ENCODE data around the gene ATP6V0C.

The ATP6V0C gene

DNA sequence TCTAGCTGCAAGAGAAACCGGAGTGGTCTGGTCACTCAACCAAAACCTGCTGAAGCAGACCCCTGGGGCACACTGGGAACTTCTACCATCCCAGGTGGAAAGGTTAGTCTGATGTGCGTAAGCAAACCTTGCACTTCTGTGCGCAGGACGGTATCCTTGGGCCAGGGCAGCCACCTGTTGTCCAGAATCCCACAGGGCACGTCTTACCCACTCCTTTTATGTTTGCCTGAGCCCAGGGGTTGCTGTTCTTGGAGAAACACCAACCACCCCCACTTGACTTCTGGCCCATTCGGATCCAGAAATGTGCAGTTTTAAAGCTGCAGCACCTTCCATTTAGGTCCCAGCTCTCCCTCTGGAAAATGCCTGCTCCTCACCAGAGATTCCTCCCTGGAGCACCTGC is 20.1 kb upstream of the ATP6V0C start:
- no peak for DNase-seq

DNA sequence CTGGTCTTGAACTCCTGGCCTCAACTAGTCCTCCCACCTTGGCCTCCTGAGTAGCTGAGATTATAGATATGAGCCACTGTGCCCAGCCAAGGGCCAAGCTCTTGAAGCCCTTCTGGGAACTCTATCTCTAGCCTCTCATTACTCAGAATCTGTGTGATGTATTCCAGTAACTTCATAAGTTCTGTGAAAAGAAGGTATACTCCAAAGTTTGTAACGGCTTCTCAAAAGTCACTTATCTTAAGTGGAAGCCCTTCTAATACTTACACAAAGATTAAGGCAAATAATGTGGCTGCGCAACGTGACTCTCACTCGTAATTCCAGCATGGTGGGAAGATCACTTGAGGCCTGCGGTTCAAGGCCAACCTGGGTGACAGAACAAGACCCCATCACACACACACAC is 19.1 kb upstream of the ATP6V0C start:
- no peak for DNase-seq

DNA sequence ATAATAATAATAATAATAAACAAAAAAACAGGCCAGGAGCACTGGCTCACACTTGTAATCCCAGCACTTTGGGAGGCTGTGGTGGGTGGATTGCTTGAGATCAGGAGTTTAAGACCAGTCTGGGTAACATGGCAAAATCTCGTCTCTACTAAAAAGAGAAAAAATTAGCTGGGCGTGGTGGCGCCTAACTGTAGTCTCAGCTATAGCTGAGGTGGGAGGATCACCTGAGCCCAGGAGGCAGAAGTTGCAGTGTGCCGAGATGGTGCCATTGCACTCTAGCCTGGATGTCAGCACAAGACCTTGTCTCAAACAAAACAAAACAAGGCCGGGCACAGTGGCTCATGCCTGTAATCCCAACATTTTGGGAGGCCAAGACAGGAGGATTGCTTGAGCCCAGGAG is 18.7 kb upstream of the ATP6V0C start:
- no peak for DNase-seq

DNA sequence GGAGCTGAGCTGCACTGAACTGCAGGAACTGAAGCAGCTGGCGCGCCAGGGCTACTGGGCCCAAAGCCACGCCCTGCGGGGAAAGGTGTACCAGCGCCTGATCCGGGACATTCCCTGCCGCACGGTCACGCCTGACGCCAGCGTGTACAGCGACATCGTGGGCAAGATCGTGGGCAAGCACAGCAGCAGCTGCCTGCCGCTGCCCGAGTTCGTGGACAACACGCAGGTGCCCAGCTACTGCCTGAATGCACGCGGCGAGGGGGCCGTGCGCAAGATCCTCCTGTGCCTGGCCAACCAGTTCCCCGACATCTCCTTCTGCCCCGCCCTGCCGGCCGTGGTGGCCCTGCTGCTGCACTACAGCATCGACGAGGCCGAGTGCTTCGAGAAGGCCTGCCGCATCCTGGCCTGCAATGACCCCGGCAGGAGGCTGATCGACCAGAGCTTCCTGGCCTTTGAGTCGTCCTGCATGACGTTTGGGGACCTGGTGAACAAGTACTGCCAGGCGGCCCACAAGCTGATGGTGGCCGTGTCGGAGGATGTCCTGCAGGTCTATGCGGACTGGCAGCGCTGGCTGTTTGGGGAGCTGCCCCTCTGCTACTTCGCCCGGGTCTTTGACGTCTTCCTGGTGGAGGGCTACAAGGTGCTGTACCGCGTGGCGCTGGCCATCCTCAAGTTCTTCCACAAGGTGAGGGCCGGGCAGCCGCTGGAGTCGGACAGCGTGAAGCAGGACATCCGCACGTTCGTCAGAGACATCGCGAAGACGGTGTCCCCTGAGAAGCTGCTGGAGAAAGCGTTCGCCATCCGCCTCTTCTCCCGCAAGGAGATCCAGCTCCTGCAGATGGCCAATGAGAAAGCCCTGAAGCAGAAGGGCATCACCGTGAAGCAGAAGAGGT is 17.3 kb upstream of the ATP6V0C start:
- DNase-seq = no peak

DNA sequence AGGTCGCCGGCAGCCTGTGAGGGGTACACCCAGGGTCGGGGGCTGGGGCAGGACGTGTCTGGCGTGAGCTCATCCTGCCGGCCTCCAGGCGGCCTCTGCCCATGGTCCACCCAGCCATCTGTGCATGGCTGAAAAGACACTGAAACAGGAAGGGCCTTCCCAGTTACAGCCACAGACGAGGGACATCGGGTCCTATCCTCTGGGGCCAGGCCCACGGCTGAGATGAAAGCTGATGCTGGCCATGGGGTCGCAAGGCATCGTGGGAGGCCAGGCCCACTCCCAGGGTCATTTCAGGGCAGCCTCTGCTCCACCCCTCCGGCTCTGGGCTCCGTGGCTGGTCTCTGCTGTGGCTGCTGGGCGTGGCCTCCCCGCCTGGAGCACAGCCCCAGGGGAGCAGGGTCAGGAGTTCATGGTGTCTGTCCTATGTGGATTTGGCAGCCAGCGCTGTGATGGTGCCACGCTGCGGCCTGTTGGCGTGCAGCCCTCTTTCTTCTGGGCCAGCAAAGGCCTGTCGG is 16.6 kb upstream of the ATP6V0C start:
- no peak for DNase-seq

DNA sequence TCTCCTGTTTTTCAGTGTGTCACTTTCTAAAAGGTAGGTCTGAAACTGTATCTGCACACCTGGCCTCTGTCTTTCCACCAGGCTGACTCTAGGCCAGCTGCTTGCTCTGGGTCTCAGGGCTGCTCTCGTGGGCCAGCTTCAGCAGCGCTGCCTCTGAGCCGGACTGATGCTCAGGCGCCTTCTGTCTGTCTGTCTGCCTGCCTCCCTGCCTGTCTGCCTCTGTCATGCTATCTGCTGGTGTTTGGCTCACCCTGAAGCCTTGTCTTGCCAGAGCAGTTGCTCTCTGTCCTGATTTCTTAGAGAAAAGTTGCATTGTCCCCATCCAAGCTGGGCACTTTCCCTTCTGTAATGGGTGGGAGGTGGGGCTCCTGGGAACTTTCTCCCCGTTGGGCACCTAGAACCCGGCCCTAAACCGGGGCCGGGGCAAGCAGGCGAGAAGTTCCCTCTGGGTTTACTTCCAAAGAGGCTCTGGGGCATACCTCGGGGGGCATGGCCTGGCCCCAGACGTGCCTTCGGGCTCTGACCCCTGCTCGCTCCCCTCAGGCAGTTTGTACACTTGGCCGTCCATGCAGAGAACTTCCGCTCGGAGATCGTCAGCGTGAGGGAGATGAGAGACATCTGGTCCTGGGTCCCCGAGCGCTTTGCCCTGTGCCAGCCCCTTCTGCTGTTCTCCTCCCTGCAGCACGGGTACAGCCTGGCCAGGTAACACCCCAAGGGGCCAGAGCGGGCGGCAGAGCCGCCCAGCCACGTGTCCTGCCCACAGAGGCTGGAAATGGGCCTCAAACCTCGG is 15.9 kb upstream of the ATP6V0C start:
- no peak for DNase-seq

DNA sequence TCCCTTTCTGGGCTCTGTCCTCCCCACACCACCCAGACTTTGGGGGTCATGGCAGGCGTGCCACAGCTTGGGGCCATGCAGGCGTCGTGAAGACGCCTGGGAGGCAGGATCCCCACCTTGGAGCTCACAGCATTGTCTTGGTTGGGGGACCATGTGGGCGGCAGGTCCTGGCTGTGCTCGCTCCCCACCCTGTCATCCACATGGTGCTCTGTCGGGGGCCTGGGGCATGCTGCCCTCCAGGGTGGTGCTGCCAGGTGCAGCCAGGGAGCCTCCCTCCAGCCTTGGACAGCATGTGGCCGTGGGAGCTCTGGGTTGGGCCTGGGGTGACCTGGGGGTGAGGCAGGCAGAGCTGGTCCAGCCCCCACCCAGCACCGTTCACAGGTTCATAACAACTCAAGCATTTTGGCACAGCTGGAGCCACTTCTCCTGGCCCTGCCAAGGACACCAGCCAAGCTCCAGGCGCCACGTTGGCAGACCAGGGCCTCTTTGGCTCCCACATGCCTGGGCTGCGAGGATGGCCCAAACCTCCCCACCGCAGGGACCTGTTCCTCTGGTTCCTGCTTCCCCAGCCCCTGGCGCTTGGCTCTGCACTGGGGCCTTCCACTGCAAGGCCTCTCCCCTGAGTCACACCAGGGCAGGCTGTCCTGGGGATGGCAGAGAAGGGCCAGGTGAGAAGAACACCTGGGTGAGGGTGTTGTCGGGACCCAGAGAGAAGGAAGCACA is 15.1 kb upstream of the ATP6V0C start:
- DNase-seq = no peak

DNA sequence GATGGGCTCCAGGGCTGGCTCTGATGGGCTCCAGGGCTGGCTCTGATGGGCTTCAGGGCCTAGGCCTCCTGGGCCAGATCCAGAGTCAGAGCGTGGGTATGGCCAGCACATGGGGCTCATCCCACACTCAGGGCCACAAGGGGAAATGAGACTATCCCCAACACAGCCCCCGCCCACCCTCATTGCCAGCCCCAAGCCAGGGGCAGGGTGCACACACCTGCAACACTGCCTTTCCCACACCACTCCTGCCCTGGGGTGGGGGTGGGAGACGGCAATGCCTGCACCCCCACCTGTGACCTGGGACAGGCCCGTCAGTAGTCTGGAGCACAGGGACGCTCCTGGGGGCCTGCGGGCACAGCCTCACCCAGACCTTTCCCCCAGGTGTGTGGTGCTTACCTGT is 14.3 kb upstream of the ATP6V0C start:
- no peak for DNase-seq

DNA sequence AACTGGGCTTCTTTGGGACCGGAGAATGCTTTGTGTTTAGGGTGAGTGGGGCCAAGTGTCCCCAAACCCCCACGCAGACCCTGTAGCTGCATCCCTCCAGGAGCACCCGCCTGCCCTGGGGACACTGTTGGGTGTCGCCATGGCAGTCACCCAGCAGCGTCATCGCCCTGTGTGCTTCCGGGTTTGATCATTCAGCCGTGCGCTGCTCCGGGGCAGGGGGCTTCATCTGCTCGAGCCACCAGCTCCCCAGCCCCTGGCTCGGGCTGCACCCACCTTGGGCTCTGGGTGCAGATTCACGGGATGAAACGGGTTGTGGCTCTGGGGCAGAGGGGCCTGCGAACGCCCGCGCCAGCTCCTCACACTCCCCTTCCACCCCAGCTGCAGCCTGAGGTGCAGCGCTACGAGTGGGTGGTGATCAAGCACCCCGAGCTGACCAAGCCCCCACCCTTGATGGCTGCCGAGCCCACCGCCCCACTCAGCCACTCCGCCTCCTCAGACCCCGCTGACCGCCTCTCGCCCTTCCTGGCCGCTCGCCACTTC is 13.8 kb upstream of the ATP6V0C start:
- no peak for DNase-seq

DNA sequence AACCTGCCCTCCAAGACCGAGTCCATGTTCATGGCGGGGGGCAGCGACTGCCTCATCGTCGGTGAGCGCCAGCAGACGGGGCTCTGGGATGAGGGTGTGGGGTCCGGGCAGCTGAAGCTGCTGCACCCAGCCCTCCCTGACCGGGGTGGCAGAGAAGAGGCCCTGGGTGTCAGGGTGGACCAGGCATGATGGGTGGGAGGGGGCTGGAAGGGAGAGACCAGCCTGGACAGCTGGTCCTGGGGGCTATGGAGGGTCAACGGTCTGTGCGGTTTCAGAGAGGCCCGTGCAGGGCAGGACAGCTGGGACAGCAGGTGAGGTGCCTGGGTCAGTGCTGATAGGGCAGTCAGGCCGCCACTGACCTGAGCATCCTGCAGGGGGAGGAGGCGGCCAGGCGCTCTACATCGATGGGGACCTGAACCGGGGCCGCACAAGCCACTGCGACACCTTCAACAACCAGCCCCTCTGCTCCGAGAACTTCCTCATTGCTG is 13.3 kb upstream of the ATP6V0C start:
- no peak for DNase-seq

DNA sequence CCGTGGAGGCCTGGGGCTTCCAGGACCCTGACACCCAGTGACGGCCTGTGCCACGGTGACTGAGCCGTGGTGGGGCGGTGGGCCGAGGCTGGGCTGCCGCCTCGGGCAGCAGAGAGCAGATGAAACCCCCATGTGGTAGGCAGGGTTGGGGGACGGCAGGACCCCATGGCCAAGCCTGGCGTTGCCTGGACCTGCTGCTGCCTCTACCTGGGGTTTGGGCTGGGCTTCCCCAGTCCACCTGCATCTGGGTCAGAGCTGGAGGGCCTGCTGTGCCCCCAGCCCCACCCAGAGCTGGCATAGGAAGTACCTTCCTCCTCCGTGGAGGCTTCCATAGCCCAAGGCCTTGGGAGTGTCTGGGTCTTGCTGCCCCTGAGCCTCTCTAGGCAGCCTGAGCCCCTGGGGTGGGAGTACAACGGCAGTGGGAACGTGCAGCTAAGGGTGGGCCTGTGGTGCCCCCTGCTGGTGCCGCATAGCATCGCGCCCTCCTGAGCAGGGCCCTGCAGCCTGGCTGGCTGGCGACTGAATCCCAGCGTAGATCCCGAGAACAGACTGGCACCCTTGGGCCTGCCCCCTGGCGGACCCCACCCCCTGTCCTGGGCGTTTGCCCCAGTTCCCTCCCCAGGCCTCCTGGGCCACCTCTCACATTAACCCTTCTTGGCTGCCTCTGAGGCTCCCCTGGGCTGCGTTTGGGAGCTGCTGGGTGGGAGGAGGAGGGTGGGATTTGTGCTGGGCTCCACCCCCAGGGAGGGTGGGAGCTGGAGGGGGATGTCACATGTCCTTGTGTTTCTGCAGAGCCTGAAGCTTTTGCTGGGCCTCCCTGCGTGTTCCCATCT is 12.6 kb upstream of the ATP6V0C start:
- DNase-seq = no peak

DNA sequence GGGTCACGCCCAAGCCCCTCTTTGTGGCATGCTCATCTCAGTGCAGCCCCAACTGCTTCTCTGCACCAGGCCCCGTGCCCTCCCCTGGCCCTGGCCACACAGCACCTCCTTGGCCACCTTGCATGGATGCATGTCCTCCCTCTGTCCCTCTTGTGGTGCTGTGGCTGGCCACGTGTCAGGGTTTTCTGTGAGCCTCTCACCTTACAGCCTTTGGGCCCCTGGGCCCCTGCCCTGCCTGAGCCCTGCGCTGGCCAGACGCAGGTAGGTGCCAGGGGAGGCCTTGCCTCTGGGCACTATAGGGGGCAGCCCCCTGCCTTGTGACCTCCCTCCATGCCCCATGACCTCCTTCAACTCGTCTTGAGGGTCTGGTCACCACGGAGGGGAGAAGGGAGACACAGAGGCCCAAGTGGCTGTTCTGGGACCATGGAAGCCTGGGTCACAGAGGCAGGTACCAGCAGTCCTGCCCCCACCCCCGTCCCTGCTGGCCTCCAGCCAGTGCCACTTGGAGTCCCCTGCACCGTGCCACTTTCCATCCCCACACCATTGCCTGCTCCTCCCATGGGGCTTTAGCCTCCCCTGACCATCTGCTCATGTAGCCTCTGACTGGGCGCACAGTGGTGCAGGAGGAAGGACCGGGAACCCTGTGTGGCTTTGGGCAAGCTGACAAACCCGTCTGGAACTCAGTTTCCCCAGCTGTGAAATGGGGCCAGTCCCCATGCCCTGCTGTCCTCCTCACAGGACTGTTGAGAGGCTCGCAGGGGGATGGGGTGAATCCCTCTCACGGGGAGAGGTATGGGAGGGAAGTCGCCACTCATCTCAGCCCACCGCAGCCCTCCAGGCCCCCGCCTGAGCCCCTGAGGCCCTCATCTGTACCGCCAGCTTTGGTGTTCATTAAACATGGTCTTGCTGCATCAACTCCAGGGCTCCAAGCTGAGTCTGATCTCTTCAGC is 11.5 kb upstream of the ATP6V0C start:
- DNase-seq = no peak

DNA sequence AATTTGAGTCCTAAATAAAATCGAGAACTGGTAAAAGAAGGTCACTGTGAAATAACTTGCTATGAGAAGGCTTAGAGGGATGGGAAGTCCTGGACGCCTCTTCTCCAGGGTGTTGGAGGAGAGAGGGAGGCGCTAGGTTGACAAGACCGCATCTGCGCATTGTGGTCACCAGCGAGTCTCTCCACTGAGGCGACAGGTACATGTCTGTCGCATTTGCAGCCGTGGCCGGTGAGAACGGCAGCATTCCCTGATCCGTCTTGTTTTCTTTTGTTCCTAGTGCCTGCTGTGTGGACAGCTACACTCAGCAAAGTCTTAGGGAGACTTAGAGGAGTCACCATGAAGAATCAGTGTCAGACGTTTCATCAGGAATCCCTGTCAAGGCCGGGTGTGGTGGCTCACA is 8.1 kb upstream of the ATP6V0C start:
- no peak for DNase-seq

DNA sequence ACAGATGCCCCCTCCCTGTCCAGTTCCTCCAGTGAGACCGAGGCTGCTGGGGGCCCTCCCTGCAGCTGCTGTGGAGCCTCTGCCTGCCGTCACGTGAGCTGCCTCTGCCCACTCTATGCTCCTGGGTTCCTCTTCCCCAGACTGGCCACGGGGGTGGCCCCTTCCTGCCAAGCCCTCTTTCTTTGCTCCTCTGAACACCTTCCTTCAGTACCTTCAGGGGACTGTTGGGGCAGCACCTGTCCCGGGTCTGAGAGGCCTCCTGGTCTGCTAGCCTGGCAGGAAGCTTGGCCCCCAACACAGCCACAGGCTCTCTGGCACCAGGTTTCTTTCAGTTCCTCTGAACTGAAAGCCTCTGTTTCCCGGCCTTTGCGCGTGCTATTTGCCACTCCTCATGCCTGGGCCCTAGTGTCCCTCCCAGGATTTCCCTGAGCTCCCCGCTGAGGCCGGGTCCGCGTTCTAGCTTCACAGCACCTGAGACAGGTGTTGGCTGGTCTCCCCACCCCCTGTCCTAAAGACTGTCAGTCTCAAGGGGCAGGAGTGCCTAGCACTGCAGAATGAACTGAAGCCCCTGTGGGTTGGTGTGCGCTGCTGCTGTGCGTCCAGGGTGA is 6.6 kb upstream of the ATP6V0C start:
- no peak for DNase-seq

DNA sequence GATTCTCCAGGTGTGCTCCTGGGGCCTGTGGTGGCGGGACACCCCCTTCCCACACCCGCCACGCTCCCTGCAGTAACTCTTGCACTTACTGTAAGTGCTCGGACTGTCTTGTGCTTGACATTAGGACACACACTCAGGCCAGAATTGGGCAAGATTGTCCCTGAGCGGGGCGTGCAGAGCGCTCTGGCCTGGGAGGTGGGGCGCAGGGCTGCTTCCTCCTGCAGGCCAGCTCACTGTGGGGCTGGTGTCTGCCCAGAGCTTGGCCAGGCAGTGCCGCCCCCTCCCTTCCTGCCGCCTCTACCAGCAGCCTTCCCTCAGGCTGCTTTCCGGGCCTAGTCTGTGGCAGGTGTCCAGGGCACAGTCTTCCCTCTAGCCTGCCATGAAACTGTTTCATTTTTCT is 6.1 kb upstream of the ATP6V0C start:
- DNase-seq = no peak

DNA sequence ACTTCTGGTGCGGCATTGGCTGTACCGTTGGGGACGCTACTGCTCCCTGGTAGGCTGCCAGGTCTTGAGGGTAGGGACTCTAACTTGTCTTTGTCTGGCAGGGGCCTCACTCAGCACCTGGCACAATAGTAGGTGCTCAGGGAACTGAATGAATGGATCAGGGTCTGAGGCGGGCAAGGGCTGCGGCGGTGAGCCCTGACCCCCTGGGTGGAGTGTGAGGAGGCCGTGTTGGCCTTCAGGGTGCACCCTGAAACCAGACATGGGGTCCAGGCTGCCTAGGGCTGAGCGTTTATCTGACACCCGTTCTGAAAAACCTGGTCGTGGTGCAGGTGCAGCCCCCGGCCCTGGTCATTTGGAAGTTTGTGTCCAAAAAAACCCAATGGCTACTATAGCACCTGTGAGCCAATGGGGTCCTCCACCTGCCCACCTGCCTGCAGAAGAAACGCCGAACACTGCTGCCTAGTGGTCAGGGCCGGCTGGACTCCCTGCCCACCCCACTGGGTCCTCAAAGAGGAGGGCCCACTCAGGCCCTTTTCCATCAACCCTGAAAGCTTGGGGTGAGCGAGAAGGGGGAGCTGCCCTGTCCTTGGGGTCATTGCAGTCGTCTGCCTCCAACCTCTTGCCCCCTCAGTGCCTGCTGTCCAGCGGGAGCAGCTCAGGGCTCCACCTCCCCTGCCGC is 4.9 kb upstream of the ATP6V0C start:
- no peak for DNase-seq

DNA sequence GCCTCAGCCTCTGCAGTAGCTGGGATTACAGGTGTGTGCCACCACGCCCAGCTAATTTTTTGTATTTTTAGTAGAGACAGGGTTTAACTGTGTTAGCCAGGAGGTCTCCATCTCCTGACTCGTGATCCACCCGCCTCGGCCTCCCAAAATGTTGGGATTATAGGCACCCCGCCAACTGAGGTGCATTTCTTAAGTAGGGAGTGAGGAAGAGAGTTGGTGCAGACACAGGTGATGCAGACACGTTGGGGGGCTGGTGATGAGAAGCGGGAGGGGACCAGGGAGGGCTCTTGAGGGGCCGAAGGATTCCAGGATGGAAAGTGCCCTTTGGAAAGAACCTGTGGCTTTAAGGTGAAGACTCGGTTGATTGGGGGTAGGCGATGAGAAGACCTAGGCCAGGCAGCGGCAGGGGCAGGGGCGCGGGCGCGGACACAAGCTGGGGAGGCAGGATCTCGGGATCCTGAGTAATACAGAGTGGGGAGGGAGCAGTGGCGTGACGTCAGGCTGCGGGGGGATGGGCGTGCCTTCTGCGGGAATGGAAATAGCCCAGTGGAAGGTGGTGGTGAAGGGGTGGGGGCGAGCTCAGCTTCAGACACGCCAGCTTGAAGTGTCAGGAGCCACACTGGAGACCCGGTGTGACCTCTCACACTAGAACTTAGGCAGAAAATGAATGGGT is 2.5 kb upstream of the ATP6V0C start:
- no peak for DNase-seq

DNA sequence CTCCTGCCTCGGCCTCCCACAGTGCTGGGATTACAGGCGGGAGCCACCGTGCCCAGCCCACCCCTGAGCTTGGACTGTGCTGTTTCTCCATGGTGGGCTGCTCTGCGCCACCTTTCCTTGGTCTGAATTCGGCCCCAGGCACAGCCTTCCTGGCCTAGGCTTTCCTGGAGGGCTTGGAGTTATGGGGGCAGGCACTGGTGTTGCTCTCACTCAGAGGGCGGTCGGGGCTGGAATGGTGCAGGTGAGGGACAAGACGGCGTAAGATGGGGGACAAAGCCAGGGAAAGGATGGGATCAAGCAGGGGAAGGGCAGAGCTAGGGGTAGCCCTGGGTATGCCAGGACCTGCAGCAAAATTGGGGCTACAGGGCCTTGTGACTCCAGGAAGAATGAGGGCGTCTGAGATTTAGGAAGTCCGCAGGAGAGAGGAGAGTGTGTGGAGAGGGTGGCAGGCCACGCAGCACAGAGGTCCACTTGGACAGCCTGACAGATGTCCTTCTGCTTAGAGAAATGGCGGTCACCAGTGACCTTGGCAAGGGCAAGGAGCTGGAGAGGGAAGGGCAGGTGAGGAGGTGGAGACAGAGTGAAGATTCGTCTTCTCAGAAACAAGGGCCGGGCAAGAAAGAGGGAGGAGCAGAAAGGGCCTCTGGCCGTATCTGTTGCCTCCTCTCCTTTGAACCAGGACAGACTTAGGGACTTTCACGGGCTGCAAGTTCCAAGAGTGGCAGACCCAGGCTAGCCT is 1.6 kb upstream of the ATP6V0C start:
- DNase-seq = no peak
